Measurements from ENCODE around the gene TEX38. TPM values are rescaled to one million over a fixed set of nuclear protein-coding genes. Genes with fewer than 3 reads are reported as not detected.
A peak's percentile ranks its signal among the peaks of the same experiment; 100 is the strongest.

The TEX38 gene
- total and polyA plus RNA-seq, 10 of the 15 experiments (the other 5 are each of a cell fraction or from before 2014, with no cell fraction given): 0.07 to 0.32 (median 0.15) TPM; not detected in 7

GRCh38 chr1:46667782-46668760 is 3.6 kb upstream of the TEX38 start, which contains the start of gene ATPAF1 (continued):
- 0 out of 2 replicates have a peak, but pooled peaks have one; percentile 36 for TF ChIP-seq ZNF592 (IDR thresholded peaks at IDR 0.05)
- no peak for TF ChIP-seq RBBP5 (conservative IDR thresholded peaks at IDR 0.05)
- peak; percentile 54 for TF ChIP-seq BCLAF1 (IDR thresholded peaks at IDR 0.05)
- TF ChIP-seq ZNF687 (IDR thresholded peaks at IDR 0.05): peak; percentile 82
- peak; percentile 74; the same call in 1 of the 2 replicates for TF ChIP-seq TAF1 (IDR thresholded peaks at IDR 0.05; ENCODE audit: borderline replicate concordance, low read depth, low read length)
- peak; percentile 70; the same call in 1 of the 2 replicates for TF ChIP-seq TCF12 (IDR thresholded peaks at IDR 0.05; ENCODE audit: low read depth, low read length)
- TF ChIP-seq HDAC6 (IDR thresholded peaks at IDR 0.05; ENCODE audit: unreplicated experiment): peak; percentile 84
- no peak for TF ChIP-seq ETV6 (conservative IDR thresholded peaks at IDR 0.05 in 1 of 2, IDR thresholded peaks at IDR 0.05 in 1 of 2; ENCODE audit: borderline replicate concordance in 1 of 2, low read depth in 1 of 2)
- peak in 1 of 2 experiments; percentile 70; a peak in 1 of 4 replicates for TF ChIP-seq BHLHE40 (IDR thresholded peaks at IDR 0.05; ENCODE audit: borderline replicate concordance in 1 of 2, low read depth in 2 of 2, low read length in 1 of 2)
- TF ChIP-seq E4F1 (IDR thresholded peaks at IDR 0.05; ENCODE audit: borderline replicate concordance, partially characterized antibody): no peak
- TF ChIP-seq CREM (IDR thresholded peaks at IDR 0.05; ENCODE audit: low read depth): no peak
- 0 out of 2 replicates have a peak, but pooled peaks have one; percentile 14 for TF ChIP-seq MXI1 (IDR thresholded peaks at IDR 0.05; ENCODE audit: low read depth, low read length)

Data from GM12878 (cell line).